Islet of Langerhans (tissue), 1 donor: ENCODE measurements around the gene ACOX2.

ENCODE experiments used
- FAIRE-seq: peaks from one replicate; lab custom pipeline; 2011; peaks lifted over from hg19 to GRCh38; lab: Jason Lieb, UNC

ACOX2 gene

DNA sequence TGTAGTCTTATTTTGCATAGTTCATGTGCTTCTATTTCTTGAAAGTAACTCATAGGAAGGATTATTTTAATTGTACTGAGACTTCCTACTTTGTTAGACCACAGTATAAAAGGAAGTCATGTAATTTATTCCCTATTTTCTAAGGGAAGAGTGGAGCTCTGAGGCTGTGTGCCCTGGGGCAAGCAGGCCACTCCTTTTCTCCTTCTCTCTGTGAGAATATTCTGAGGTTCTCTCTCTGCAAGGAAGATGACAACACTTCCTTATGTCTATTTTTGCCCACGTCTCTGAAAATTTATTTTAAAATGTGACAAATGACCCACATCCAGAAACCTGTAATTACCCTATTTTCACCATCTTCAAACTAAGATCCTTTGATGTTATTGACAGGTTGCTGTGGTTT lies 34.1 kb downstream of the ACOX2 start:
- peak; percentile 5 for FAIRE-seq

DNA sequence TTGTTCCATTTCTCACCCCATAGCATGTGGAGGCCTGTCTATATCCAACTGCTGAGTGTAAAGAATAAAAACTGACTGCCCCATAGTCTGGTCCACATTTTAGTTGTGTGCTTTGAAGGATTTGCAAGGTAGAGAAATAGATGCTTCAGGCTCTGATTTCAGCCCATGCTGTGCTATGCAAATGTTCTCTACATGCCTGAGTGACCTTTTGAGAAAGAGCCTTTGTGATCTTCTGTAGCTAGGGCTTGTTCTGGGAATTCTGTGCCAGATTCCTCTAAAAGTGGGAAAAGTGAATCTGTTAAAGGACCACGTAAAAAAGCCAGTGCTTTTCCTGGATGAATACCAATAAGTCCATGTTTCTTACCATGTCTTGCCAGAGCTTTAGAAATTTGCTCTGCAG lies 39.9 kb downstream of the ACOX2 start:
- peak; percentile 93 for FAIRE-seq

DNA sequence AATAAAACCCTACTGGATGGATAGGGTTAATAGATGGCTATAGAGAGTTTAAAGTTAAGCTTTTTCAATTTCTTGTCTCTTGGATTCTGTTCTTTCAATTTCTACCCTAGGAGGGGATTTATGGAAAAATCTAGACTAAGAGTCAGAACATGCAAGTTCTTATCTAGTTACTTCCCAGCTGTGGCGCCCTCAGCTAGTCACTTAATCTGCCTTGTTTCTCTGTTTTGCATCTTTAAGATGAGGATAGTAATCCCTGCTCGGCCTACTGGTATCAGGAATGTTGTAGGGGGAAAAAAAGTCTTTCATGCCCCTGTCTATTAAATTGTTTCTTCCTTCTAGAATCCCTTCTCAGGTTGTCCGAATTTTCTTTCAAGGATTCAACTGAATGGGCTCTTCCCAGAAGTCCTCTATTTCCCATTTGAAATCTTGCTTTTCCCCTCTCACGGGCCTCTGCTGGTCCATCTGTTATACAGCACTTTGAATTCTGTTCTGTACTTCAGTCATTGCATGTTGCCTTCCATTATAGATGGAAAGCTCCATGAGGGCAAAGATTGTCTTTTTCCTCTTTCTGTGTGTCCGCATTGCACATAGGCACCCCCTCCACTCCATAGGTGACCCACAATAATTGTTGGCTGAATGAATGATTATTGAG lies 40.7 kb downstream of the ACOX2 start:
- FAIRE-seq: no peak

DNA sequence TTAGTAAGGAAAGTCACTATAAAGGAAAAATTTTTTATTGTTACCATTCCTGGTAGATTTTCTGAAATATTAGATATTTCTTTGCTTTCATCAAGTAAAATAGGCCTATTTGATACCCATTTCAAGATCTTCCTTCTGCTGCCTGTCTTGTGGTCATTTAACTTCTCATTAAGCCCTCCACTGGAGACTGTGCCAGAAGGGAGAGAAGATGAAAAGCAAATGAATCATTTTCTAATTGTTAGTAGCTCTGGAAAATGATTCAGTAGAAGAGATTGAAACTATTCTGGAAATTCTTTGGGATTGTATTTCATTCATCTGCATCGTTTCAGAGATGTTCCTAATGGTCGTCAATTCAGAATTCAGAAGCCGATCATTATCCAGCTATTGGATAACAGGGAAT lies 41.9 kb downstream of the ACOX2 start:
- FAIRE-seq: no peak

DNA sequence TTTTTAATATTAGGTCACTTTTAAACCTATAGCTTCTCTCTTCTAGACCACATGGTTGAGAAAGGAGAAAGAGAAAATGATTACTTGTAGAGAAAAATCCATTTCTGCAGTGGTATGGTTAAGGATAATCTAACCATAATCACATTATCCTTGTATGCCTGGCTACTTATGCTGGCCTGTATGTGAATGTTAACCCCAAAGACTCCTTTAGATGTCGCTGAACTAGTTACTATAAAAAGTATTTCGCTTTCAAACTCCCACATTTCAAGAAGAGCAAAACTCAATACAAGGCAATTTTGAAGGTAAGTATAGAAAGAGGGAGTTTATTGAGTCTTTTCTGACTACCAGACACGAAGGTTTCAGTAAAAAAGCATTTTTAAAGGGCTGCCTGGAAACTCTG lies 42.9 kb downstream of the ACOX2 start:
- no peak for FAIRE-seq

DNA sequence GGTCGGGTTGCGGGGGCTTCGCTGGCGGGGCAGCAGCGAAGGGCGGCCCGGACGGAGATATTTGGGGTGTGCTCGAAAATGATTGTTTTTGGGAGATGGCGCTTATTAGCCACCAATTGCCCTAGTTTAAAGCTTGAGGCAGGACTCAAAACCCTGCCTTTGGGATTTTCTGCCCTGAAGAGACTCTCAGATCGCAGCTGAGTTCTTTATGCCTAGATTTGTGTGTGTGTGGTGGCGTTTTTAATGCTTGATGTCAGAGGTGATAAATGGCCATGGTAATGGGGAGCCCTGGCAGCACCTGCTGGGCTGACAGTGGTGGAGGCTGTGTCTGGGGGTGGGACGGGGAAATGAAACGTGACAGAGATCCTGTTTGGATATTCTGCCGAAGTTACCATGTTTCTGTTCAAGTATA lies 44.5 kb downstream of the ACOX2 start:
- FAIRE-seq: no peak

DNA sequence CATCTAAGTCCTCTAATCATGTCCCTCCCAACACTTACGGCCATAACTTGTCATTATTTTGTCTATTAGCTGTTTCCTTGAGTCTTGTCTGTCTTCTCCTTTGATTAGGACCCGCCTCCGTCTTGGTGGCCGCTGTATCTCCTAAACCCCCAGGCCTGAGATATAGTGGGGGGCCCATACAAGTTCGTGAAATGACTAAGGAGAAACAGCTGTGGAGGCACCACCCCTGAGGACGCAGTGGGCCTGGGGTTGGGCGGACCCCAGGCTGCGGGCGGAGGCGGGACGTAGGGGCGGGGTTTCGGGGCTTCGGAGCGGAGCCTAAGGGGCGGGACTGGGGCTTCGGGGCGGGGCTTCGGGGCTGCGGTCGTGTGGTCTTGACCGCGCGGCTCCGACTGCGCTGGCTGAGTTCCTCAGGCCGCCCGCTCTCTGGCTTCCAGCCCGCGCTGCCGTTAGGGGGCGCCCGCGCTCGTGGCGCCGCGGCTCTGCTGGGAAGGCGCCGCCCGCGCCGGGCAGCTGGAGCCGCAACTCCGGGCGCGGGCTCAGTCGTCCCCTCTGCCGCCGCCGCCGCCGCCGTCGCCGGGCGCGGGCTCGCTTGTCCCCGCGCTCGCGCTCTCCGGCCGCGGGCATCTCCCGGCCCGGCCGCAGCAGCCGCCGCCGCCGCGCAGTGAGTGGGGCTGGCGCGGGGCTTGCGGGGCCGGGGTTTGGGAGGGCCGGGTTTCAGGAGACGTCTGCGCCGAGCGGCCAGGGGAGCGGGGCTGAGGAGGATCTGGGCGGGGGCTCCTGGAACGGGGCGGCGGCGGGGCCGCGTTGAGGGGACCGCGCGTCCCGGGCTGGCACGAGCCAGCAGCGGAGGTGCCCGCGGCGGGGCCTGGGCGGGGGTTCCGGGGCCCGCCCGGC lies 45.2 kb downstream of the ACOX2 start, which contains the start of gene KCTD6:
Gene KCTD6 (plus strand): TSS at position 591 of the 897 bp plus-strand sequence. CDS start 6,660 bp downstream, outside the sequence.
- no peak for FAIRE-seq

DNA sequence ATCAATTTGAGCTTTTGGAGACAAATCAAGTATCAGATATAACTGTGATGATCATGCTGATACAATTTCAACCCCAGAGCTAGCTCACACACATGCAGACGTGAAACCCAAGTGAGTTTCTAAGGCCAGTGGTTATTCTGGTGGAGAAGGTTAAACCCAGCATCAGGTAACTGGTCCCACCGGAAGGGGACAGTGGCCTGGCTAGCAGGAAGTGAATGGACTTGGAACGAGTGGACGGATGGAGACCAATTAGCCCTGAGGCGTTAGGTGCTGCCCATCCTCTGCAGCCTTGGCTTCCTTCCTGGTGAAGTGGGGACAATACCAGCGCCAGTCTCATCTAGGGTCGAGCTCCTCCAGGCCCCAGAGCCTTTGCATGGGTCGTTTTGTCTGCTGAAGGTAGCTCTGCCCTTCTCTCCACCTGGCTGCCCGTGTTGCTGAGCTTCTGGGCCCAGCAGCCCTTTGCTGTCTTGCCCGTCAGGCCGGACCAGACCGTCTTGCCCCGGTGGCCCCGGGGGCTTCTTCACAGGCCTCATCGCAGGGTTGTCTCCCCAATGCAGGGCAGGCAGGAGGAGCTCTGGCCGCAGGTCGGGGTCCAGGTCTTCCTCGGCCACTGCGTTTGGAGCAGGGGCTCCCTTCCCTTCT lies 46.0 kb downstream of the ACOX2 start:
- no peak for FAIRE-seq

DNA sequence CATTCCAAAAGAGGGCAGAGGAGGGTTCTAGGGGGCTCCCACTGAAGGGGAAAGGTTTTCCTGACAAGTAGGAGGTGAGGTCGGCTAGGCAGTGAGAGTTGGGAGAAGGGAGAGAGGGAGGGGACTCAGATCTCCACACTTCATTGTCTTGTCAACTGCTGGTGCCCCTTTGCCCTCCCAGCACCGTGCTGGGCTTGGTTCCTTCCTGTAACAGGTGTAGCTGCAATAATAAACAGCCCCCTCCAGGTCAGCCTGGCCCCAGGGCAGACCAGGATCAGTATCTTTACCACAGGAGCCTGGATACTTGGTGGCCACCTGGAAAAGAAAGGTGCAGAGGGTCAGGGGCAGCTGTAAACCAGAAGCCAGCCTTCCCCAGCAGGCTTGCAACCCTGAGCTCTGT lies 48.0 kb downstream of the ACOX2 start:
- no peak for FAIRE-seq

DNA sequence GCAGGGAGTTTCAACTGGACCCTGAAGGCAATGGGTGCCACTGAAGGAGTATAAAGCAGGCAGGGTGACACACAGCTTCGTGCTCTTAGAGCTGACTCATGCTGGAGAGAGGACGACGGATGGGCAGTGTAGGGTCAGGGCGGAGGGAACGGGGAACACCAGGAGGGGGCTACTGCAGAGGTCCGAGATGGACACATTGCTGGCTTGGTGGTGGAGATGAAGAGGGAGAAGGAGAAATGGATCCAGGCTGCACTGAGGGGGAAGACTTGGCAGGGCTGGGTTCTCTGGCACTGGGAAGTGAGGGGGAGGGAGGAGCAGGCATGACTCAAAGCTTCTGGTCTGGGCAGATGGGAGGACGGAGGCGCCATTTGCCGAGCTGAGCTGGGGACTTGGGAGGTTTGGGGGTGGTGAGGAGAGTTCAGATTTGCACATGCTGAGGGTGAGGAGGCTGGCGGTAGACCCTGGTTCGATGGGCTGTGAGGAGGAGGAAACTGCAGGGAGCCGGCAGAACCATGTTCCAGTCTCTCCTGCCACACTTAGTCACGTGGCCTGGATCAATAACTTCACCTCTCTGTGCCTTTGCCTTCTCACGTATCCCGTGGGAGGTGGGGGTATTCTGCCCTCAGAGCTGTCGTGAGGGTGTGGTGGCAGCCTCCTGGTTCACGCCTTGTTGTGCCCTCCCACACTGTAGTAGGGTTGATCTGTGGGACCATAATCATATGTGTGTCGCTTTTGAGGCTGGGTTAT lies 49.7 kb downstream of the ACOX2 start:
- FAIRE-seq: no peak

DNA sequence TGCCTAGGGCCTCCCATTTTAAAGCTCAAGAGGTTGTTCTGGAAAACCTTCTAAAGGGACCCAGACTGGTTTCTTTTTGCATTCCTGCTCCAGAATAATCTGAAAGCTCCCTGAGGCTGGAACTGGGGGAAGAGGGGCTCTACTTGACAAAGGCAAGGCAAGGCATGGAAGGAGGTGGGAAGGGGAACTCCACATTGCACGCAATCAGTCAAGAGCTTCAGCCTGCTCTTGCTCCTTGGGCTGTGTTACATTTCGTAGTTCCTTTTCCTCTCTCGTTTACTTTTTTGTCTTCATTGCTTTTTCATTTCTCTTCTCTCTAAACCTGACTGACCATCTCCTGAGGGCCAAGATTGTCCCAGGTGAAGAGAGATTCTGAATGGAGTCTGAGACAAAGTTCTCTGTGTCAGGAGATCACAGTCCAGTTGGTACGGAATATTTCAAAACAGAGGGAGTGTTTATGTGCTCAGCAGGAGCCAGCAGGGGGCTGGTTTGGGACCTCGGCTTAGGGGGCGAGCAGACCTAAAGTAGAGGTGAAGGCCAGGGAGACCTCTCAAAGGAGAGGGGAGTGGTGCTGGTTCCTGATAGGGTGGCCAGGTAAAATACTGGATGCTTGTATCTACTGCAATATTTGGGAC lies 51.1 kb downstream of the ACOX2 start:
- no peak for FAIRE-seq

DNA sequence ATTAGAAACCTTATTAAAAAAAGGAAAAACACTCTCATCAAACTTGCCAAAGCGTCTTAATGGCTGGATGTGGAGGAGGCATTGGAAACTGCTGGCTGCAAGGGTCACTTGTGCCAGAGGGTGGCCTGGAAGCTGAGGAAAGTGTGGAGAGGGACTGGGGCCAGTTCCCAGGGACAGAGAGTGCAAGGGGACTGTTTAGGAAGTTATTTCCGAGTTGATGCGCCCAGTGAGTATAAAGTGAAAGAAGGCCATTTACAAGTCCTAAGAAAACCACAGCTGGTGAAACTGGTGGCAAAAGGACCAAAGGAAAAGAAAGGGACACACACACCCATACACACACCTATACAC lies 52.3 kb downstream of the ACOX2 start:
- no peak for FAIRE-seq

DNA sequence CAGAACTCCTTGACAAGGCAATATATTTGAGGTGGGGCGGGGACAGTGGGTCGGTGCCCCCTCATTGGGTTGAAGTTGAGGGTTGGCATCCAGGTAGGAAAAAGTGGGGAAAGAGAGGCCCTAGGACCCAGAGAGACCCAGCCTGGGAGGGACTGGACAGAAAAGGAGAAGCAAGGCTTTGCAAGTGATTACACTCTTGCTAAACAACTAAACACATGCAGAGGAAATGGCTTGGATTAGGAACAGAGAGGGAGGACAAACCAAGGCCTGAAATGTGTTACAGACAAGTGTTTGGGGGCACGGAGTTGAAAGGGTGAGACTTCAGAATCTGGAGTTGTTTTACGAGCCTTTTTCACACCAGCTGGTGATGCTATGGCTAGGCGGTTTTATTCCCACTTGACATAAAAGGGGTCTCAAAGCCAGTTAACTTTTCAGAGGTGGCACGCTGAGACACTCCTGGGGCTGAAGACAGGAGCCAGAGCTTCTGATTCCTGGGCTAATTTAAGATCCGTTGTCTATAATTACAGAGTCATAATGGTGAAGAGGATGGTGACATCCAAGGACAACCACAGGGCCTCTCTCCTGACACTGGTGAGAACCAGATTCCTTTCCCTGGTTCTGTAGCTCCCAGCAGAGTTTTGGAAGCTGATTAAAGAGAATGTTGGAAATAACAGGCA lies 52.8 kb downstream of the ACOX2 start:
- no peak for FAIRE-seq

DNA sequence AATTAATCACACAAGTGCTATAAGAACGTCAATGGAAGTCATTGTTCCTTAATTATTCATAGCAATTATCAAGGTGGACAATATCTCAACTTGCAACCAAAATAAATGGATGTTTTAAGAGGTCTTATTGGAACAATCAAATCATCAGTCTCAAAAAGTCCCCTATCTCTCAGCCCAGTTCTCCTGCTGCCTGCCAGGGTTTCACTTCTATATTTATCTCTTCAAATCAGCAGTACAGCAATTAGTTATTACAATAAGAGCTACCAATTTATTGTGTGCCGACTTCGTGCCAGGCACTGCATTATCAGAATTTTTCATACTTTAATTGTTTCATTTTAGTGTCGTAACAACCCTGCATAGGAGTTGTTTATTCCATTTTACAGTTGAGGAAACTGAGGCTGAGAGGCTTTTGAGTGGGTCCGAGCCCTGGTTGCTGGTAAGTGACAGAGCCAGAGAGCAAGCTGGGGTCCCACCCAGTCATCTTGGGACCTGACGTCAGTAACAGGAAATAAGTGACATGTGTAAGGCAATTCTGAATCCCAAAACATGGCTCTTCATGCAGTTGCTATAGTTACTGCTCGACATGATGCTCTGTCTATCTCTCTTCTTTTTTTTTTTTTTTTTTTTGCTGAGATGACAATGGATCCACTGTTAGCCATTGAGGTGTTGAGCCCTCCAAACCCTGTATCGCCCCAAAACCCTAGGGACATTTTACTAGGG lies 53.9 kb downstream of the ACOX2 start:
- peak; percentile 90 for FAIRE-seq

DNA sequence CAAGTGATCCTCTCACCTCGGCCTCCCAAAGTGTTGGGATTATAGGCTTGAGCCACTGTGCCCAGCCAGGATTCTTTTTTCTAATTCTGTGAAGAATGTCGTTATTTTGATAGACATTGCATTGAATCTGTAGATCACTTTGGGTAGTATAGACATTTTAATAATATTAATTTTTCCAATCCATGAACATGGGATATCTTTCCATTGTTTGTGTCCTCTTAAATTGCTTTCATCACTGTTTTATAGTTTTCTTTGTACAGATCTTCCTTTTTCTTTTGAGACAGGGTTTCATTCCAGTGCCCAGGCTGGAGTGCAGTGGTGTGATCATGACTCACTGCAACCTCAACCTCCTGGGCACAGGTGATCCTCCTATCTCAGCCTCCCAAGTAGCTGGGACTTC lies 56.7 kb downstream of the ACOX2 start:
- no peak for FAIRE-seq

DNA sequence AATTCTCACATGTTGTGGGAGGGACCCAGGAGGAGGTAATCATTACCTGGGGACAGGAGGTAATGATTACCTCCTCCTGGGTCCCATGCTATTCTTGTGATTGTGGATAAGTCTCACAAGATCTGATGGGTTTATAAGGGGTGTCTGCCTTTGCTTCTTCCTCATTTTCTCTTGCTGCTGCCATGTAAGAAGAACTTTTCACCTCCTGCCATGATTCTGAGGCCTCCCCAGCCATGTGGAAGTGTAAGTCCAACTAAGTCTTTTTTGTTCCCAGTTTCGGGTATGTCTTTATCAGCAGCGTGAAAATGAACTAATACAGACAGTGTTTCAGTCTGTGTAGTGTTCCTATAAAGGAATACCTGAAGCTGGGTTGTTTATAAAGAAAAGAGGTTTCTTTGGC lies 58.2 kb downstream of the ACOX2 start:
- no peak for FAIRE-seq

DNA sequence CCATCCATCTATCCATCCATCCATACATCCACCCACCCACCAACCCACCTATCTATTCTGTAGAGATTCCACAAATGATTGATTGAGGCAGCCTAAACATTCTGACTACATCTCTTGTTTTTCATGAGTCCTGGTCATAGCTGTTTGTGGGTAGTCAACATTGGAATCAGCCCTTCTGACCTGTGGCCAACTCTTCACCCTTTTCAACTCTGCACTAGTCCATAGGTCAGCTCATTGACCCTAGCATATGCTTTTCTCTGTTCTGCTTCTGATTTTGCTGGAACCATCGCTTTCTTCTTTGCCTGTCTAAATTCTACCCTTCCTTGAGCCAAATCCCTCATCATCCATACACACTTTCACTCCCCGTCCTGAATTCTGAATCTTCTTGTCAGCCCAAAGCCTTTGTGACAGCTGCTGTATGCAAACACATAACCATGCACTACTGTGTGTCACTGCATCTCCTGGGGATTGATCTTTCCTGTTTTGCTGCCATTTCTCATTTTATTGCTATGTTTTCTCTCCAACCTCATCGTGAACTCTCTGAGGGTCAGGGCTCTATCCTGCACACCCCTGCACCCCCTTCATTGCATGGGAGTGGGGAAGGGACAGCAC lies 61.9 kb downstream of the ACOX2 start:
- FAIRE-seq: no peak

DNA sequence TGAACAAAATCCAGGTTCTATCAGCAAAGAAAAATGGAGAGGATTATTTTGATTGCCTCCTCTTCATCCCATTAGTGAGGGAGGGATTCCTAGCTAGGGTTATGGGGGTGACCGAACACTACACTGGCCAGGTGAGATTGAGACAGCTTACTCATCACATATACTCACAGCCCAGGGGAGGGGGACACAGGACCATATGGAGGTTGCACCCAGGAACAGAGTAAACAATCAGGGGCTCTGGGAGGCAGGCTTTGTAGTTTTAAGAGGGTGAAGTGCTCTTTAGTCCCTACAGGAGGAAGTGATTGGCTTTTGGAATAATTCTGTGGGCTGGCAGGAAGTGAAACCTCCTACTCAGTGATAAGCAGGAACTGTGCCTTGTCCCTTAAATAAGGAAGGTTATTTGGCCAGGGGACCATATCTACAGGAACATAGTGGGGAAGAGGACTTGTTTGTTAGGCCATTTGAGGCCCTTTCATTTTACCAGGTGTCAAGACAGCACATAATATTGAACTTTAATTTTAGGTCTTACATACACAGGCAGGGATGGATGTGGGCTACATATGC lies 62.6 kb downstream of the ACOX2 start:
- no peak for FAIRE-seq

DNA sequence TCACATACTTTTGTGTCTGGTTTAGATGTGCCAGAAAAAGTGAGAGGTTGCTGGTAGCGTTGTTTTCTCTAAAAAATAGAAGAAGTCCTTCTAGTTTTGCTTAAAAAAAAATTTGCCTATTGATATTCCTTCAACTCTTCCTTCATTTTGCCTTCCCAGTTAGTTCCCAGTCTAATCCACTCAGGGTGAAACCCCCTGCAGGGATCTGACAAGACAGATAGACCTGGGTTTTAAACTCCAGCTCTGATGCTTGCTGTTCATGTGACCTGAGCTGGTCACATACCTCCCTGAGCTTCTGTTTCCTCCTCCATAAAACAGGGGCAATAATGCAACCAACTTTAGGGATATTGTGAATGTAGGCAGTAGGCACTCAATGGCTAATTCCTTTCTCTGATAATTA lies 63.7 kb downstream of the ACOX2 start:
- no peak for FAIRE-seq
